ENCODE results near the gene FLOT2. TPM values are rescaled to one million over a fixed set of nuclear protein-coding genes. Genes with fewer than 3 reads are reported as not detected.

The FLOT2 gene
- total and polyA plus RNA-seq, 2 of the 8 experiments (the other 6 are each of a cell fraction or from before 2014, with no cell fraction given): 116 to 189 TPM

DNA sequence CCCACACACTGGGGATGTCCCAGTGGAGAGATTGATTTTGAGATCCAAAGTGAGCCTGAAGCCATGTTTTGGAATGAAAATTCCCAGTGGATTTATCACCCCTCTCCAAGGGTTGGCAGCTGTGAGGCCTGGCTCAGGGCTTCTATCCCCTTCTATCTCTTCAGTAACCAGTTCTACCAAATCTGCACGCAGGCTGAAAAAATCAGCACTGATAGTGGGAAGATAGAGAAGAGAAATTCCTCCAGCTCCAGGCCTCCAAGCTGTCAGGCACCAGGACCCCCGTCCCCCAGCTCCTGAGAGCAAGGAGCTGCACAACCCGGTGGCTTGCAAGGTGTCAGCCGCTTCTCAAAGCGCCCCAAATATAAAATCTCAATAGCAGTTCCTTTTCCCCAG, 1.0 kb downstream of the FLOT2 start (continued):
- TF ChIP-seq KDM4A (IDR thresholded peaks at IDR 0.05; ENCODE audit: low read depth, low read length, severe bottlenecking) (no peak), SP1 (IDR thresholded peaks at IDR 0.05; ENCODE audit: low read depth, low read length) (no peak), TCF12 (IDR thresholded peaks at IDR 0.05; ENCODE audit: low read depth, low read length) (no peak), HDAC2 (IDR thresholded peaks at IDR 0.05; ENCODE audit: borderline replicate concordance in 1 of 2, low read depth in 2 of 2, low read length in 2 of 2) (no peak), RNF2 (IDR thresholded peaks at IDR 0.05; ENCODE audit: borderline replicate concordance, low read depth, low read length, missing control alignments, poor library complexity, severe bottlenecking) (no peak)
- TF ChIP-seq, protein P1, sequence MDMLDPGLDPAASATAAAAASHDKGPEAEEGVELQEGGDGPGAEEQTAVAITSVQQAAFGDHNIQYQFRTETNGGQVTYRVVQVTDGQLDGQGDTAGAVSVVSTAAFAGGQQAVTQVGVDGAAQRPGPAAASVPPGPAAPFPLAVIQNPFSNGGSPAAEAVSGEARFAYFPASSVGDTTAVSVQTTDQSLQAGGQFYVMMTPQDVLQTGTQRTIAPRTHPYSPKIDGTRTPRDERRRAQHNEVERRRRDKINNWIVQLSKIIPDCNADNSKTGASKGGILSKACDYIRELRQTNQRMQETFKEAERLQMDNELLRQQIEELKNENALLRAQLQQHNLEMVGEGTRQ (IDR thresholded peaks at IDR 0.05; ENCODE audit: low read length): no peak
- TF ChIP-seq, protein P2, sequence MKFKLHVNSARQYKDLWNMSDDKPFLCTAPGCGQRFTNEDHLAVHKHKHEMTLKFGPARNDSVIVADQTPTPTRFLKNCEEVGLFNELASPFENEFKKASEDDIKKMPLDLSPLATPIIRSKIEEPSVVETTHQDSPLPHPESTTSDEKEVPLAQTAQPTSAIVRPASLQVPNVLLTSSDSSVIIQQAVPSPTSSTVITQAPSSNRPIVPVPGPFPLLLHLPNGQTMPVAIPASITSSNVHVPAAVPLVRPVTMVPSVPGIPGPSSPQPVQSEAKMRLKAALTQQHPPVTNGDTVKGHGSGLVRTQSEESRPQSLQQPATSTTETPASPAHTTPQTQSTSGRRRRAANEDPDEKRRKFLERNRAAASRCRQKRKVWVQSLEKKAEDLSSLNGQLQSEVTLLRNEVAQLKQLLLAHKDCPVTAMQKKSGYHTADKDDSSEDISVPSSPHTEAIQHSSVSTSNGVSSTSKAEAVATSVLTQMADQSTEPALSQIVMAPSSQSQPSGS (IDR thresholded peaks at IDR 0.05; ENCODE audit: low read length): no peak

Data from H1 (cell line).